ENCODE measurements around the gene SDF4. TPM values are rescaled to one million over a fixed set of nuclear protein-coding genes. Genes with fewer than 3 reads are reported as not detected.
A peak's percentile ranks its signal among the peaks of the same experiment; 100 is the strongest.
"Not testable (repeated sequence)": the region's sequence is repeated elsewhere in the genome, so short reads cannot be mapped to it uniquely, and the experiment has no call there.

Gene SDF4
- total and polyA plus RNA-seq, 2 experiments from 2014 or later, result 45.0 to 62.6 TPM

GRCh38 chr1:1248009-1248913 lies 16.5 kb upstream of the SDF4 start:
- H3K36me3 Mint-ChIP-seq (ENCODE audit: low read depth), result peaks cover 13% of the 10 kb centered on the region
- H4K20me1 ChIP-seq (replicated peaks; ENCODE audit: insufficient read depth); H3K36me3 ChIP-seq (ENCODE audit: insufficient read depth); H3F3A ChIP-seq (replicated peaks; ENCODE audit: low read depth); H3K4me2 ChIP-seq; H2AFZ ChIP-seq; H3K27me3 Mint-ChIP-seq (ENCODE audit: insufficient read depth, low read depth, poor library complexity); ATAC-seq; H3K9me3 Mint-ChIP-seq; H3K27ac ChIP-seq (ENCODE audit: low read depth); H3K79me2 ChIP-seq (replicated peaks; ENCODE audit: insufficient read depth); H3K4me1 Mint-ChIP-seq; H3K4me3 Mint-ChIP-seq; H3K9me2 ChIP-seq (ENCODE audit: insufficient read depth); H3K4me1 ChIP-seq (ENCODE audit: insufficient read depth); H3K4me3 ChIP-seq; H3K27ac Mint-ChIP-seq; DNase-seq (ENCODE audit: low spot score): not testable (repeated sequence)
- H3K27me3 ChIP-seq (ENCODE audit: insufficient read depth), result peaks cover 10% of the 10 kb centered on the region; the same call in 1 of the 2 replicates

GRCh38 chr1:1247341-1247913 lies 15.6 kb upstream of the SDF4 start:
- peaks cover 8% of the 10 kb centered on the region; the same call in 1 of the 2 replicates for H3F3A ChIP-seq (replicated peaks; ENCODE audit: low read depth)
- peaks cover 5% of the 10 kb centered on the region for H3K36me3 Mint-ChIP-seq (ENCODE audit: low read depth)
- no peaks in the 10 kb centered on the region for H3K9me2 ChIP-seq (ENCODE audit: insufficient read depth)
- H2AFZ ChIP-seq, result no peak overlapping the region
- H3K4me1 Mint-ChIP-seq, result peaks cover 2% of the 10 kb centered on the region; the same call in 1 of the 3 replicates
- peak overlapping the region; percentile 47; the same call in 1 of the 2 replicates for H3K4me3 ChIP-seq
- no peak overlapping the region for H3K4me3 Mint-ChIP-seq
- H3K27ac ChIP-seq (ENCODE audit: low read depth), result no peak overlapping the region
- no peaks in the 10 kb centered on the region; the same call in 1 of the 2 replicates for H4K20me1 ChIP-seq (replicated peaks; ENCODE audit: insufficient read depth)
- DNase-seq (ENCODE audit: low spot score) (no peak), ATAC-seq (peak; percentile 3; the same call in 1 of the 3 replicates)
- H3K4me1 ChIP-seq (ENCODE audit: insufficient read depth), result peaks cover 3% of the 10 kb centered on the region; the same call in 1 of the 2 replicates
- no peak overlapping the region for H3K27ac Mint-ChIP-seq
- no peaks in the 10 kb centered on the region for H3K9me3 Mint-ChIP-seq
- peaks cover 2% of the 10 kb centered on the region for H3K27me3 Mint-ChIP-seq (ENCODE audit: insufficient read depth, low read depth, poor library complexity)
- peak overlapping the region; percentile 77 for H3K4me2 ChIP-seq
- no peaks in the 10 kb centered on the region for H3K79me2 ChIP-seq (replicated peaks; ENCODE audit: insufficient read depth)
- H3K36me3 ChIP-seq (ENCODE audit: insufficient read depth), result no peaks in the 10 kb centered on the region
- H3K27me3 ChIP-seq (ENCODE audit: insufficient read depth), result peaks cover 10% of the 10 kb centered on the region; the same call in 1 of the 2 replicates
- TF ChIP-seq EZH2phosphoT487 (IDR thresholded peaks at IDR 0.05; ENCODE audit: unreplicated experiment) (no peak), ZNF114 (CRISPR knock-in tag; IDR thresholded peaks at IDR 0.05) (no peak), NANOG (IDR thresholded peaks at IDR 0.05; ENCODE audit: borderline replicate concordance) (no peak), POLR2AphosphoS5 (IDR thresholded peaks at IDR 0.05; ENCODE audit: low read depth) (no peak), STAT1 (IDR thresholded peaks at IDR 0.05; ENCODE audit: unreplicated experiment) (no peak), ZNF462 (CRISPR knock-in tag; IDR thresholded peaks at IDR 0.05) (no peak), JUNB (IDR thresholded peaks at IDR 0.05; ENCODE audit: unreplicated experiment) (no peak)
- TF ChIP-seq, protein P1, sequence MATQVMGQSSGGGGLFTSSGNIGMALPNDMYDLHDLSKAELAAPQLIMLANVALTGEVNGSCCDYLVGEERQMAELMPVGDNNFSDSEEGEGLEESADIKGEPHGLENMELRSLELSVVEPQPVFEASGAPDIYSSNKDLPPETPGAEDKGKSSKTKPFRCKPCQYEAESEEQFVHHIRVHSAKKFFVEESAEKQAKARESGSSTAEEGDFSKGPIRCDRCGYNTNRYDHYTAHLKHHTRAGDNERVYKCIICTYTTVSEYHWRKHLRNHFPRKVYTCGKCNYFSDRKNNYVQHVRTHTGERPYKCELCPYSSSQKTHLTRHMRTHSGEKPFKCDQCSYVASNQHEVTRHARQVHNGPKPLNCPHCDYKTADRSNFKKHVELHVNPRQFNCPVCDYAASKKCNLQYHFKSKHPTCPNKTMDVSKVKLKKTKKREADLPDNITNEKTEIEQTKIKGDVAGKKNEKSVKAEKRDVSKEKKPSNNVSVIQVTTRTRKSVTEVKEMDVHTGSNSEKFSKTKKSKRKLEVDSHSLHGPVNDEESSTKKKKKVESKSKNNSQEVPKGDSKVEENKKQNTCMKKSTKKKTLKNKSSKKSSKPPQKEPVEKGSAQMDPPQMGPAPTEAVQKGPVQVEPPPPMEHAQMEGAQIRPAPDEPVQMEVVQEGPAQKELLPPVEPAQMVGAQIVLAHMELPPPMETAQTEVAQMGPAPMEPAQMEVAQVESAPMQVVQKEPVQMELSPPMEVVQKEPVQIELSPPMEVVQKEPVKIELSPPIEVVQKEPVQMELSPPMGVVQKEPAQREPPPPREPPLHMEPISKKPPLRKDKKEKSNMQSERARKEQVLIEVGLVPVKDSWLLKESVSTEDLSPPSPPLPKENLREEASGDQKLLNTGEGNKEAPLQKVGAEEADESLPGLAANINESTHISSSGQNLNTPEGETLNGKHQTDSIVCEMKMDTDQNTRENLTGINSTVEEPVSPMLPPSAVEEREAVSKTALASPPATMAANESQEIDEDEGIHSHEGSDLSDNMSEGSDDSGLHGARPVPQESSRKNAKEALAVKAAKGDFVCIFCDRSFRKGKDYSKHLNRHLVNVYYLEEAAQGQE (IDR thresholded peaks at IDR 0.05; ENCODE audit: unreplicated experiment), result no peak
- TF ChIP-seq, protein P2, sequence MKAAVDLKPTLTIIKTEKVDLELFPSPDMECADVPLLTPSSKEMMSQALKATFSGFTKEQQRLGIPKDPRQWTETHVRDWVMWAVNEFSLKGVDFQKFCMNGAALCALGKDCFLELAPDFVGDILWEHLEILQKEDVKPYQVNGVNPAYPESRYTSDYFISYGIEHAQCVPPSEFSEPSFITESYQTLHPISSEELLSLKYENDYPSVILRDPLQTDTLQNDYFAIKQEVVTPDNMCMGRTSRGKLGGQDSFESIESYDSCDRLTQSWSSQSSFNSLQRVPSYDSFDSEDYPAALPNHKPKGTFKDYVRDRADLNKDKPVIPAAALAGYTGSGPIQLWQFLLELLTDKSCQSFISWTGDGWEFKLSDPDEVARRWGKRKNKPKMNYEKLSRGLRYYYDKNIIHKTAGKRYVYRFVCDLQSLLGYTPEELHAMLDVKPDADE (IDR thresholded peaks at IDR 0.05), result no peak
